ENCODE results near the gene DCBLD2.
"Not testable (repeated sequence)": the region's sequence is repeated elsewhere in the genome, so short reads cannot be mapped to it uniquely, and the experiment has no call there.

DCBLD2 gene

DNA sequence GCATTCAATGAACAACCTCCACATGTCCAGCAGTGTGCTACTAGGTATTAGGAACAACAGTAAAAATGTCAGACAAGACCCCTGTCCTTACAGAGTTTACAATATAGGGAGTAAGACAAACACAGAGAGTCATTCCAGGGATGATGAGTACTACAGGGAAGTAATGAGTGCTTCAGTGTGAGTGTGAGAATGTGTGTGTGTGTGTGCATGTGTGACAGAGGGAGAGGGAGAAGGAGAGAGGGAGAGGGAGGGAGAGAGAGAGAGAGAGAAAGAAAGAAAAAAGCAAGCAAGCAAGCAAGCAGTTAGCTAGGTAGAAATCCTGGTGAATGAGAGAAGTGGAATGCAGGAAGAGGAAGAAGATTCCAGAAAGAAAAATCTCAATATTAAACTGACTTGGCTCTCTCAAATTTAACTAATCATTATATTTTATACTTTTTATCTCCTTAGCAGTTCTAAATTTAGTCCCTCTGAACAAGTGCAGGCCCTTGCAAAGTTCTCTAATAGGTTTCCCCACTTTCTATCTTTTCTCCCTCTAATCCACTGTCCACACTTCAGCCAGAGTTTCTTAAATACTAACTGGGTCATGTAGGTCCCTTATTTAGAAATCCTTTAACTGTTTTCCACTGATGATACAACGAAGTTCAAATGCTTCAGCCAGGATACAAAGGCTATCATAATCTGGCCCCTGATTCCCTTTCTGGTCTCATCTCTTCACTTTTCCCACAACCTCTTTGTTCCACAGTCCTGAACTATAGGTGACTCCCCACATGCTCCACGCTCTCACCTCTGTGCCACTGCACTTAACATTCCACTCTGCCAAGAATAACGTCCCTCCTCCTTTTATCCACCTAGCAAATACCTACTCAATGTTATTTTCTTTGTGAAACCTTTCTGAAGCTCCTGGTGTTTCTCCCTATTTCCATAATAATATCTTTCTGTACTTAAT lies 10.3 kb downstream of the DCBLD2 start:
- peak; percentile 35 for DNase-seq (ENCODE audit: low read depth)
- H3K4me3 ChIP-seq (ENCODE audit: low read length): no peak overlapping the region
- TF ChIP-seq, protein P1, sequence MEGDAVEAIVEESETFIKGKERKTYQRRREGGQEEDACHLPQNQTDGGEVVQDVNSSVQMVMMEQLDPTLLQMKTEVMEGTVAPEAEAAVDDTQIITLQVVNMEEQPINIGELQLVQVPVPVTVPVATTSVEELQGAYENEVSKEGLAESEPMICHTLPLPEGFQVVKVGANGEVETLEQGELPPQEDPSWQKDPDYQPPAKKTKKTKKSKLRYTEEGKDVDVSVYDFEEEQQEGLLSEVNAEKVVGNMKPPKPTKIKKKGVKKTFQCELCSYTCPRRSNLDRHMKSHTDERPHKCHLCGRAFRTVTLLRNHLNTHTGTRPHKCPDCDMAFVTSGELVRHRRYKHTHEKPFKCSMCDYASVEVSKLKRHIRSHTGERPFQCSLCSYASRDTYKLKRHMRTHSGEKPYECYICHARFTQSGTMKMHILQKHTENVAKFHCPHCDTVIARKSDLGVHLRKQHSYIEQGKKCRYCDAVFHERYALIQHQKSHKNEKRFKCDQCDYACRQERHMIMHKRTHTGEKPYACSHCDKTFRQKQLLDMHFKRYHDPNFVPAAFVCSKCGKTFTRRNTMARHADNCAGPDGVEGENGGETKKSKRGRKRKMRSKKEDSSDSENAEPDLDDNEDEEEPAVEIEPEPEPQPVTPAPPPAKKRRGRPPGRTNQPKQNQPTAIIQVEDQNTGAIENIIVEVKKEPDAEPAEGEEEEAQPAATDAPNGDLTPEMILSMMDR (conservative IDR thresholded peaks at IDR 0.05; ENCODE audit: low read length): no peak

DNA sequence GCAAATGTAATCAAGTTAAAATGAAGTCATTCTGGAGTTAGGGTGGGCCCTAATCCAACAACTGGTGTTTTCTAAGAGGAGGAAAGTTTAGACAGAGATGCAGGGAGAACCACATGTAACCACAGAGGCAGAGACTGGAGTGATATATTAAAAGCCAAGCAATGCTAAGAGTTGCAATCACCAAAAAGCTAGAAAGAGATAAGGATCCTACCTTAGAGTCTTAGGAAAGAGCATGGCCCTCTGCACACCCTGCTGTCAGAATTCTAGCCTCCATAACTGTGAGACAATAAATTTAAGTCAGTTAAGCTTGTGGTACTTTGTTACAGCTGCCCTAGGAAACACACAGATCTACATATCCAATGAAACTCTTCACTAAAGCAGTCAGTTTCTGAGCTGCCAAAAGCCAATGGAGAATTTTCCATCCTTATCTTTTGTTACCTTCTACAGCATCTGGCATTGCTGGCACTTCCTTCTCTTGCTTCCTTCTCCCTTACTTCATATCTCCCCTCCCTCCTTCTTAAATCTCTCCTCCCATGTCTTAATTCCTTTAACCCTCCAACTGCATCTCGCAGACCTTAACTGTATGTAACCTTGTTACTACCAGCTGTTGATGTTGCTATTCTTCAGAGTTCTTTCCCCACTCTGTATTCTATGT lies 11.2 kb downstream of the DCBLD2 start:
- no peak overlapping the region for H3K4me3 ChIP-seq (ENCODE audit: low read length)
- TF ChIP-seq, protein P1 (conservative IDR thresholded peaks at IDR 0.05; ENCODE audit: low read length): no peak
- DNase-seq (ENCODE audit: low read depth): no peak

DNA sequence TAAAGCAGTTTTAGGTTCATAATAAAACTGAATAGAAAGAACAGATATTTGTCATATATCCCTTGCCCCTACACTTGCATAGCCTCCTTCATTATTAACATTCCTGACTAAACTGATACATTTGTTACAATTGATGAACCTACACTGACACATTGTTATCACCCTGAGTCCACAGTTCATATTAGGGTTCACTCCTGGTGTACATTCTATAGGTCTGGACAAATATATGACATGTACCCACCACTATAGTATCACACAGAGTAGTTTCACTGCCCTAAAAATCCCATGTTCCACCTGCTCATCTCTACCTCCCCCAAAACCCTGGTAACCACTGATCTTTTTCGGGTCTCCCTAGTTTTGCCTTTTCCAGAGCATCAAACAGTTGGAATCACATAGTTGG lies 13.8 kb downstream of the DCBLD2 start:
- TF ChIP-seq, protein P1 (conservative IDR thresholded peaks at IDR 0.05; ENCODE audit: low read length): no peak
- no peak overlapping the region for H3K4me3 ChIP-seq (ENCODE audit: low read length)
- DNase-seq (ENCODE audit: low read depth): no peak

DNA sequence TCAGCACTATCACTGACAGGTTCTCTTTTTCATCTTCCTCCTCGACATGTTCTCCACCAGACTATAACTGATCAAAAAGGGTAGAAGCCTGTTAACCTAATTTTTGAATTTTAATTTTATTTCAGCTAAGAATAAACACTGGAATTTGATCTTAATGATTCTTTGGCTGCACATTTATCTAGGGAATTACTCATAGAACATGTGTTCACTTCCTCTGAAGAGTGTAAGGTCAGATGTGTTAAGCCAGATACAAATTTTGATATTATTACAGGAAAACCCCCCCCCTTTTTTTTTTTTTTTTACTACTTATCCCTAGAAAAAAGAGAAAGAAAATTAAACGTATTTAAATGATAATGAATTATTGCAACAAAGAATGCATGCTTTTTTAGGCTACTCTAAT lies 15.0 kb downstream of the DCBLD2 start:
- TF ChIP-seq, protein P1 (conservative IDR thresholded peaks at IDR 0.05; ENCODE audit: low read length): no peak
- H3K4me3 ChIP-seq (ENCODE audit: low read length): no peak overlapping the region
- DNase-seq (ENCODE audit: low read depth): no peak

DNA sequence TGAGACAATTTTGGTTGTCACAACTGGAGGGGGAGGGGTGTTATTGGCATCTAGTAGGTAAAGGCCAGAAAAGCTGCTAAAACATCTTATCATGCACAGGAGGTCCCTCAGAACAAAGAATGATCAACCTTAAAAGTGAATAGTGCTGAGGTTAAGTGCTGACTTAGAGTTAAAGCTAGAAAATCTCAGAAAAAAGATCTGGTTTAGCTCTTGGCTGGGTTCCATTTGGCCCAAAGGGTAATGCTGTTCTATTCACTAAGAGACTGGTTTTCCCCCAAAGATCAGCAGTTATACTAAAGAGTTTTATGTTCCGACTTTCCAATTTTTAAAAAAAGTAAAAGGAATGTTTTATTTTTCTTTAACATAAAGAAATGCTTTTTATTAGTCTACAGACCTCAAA lies 15.6 kb downstream of the DCBLD2 start:
- no peak for DNase-seq (ENCODE audit: low read depth)
- TF ChIP-seq, protein P1 (conservative IDR thresholded peaks at IDR 0.05; ENCODE audit: low read length): no peak
- H3K4me3 ChIP-seq (ENCODE audit: low read length): no peak overlapping the region

DNA sequence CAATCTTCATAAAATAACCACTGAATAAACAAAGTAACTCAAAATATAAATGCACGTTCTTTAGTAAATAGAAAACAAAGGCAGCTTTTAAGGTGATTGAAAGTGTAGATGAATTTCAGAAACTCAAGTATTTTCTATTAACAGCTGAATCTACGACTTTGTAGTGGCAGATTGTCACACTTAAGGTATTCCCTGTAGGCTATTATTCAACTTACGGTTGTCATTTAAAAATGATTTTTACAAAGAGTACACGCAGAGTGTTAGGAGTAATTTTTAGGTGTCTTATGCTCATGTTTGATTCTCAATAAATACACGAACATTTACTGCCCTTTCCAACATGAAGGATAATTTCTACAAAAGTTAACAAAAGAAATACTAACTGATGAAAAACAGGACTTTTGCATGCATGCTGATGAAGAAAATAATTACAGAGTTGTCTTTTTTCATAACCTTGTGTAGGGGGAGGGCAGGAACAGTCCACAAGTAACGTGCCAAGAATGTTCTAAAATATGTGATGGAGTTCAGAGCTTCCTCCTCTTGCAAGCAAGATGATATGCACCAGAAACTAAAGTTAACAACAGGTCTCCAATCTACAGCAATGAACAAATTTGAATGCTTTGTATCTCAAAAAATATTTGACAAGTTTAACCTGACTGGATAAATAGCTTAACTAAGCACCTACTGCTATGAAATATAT lies 16.7 kb downstream of the DCBLD2 start:
- peak; percentile 78 for DNase-seq (ENCODE audit: low read depth)
- H3K4me3 ChIP-seq (ENCODE audit: low read length): 0 out of 2 replicates have a peak overlapping the region, but pooled peaks have one; percentile 10
- TF ChIP-seq, protein P1 (conservative IDR thresholded peaks at IDR 0.05; ENCODE audit: low read length): no peak

DNA sequence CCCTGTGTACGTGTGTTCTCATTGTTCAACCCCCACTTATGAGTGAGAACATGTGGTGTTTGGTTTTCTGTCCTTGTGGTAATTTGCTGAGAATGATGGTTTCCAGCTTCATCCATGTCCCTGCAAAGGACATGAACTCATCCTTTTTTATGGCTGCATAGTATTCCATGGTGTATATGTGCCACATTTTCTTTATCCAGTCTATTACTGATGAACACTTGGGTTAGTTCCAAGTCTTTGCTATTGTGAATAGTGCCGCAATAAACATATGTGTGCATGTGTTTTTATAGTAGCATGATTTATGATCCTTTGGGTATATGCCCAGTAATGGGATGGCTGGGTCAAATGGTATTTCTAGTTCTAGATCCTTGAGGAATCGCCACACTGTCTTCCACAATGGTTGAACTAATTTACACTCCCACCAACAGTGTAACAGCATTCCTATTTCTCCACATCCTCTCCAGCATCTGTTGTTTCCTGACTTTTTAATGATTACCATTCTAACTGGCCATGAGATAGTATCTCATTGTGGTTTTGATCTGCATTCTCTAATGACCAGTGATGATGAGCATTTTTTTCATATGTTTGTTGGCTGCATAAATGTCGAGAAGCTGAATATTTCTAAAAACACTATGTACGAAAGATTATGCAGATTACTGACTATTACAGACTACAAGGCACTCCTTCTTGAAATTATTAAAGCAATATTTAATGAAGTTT lies 18.7 kb downstream of the DCBLD2 start:
- not testable (repeated sequence) for H3K4me3 ChIP-seq (ENCODE audit: low read length)
- peak; percentile 61 for DNase-seq (ENCODE audit: low read depth)

Data from AG10803 (cell line).